Measurements from ENCODE around the gene BRF1. TPM values are rescaled to one million over a fixed set of nuclear protein-coding genes. Genes with fewer than 3 reads are reported as not detected.

Gene BRF1
- total RNA-seq, 1 donor from 2014 or later, result 51.1 TPM

DNA sequence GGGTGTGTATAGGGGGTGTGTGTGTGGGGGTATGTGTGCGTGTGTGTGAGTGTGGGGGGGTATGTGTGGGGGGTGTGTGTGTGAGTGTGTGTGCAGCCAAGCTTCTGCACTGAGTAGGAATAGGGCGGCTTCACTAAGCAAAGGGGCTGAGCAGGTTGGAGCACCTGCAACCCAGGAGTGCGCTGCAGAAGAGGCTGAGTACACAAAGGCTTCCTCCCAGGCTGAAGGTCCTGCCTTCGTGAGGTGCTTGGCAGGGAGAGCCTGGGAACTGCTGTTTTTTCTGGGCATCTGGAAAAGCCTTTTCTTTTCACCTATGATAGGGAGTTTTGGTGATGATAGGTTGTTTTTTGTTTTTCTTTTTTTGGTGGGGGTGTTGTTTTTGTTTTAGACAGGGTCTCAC, 113.7 kb downstream of the BRF1 start:
- no peaks in the 10 kb centered on the region for H3K36me3 Mint-ChIP-seq (ENCODE audit: low read depth)
- no peak overlapping the region for H3K27ac Mint-ChIP-seq (ENCODE audit: unreplicated experiment)
- no peak for DNase-seq (ENCODE audit: low read depth, low spot score)
- TF ChIP-seq, protein P1, sequence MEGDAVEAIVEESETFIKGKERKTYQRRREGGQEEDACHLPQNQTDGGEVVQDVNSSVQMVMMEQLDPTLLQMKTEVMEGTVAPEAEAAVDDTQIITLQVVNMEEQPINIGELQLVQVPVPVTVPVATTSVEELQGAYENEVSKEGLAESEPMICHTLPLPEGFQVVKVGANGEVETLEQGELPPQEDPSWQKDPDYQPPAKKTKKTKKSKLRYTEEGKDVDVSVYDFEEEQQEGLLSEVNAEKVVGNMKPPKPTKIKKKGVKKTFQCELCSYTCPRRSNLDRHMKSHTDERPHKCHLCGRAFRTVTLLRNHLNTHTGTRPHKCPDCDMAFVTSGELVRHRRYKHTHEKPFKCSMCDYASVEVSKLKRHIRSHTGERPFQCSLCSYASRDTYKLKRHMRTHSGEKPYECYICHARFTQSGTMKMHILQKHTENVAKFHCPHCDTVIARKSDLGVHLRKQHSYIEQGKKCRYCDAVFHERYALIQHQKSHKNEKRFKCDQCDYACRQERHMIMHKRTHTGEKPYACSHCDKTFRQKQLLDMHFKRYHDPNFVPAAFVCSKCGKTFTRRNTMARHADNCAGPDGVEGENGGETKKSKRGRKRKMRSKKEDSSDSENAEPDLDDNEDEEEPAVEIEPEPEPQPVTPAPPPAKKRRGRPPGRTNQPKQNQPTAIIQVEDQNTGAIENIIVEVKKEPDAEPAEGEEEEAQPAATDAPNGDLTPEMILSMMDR (conservative IDR thresholded peaks at IDR 0.05), result no peak
- H3K4me1 Mint-ChIP-seq, result no peaks in the 10 kb centered on the region
- no peak overlapping the region for H3K4me3 Mint-ChIP-seq
- H3K27me3 Mint-ChIP-seq (ENCODE audit: low read depth), result peaks cover 17% of the 10 kb centered on the region
- peaks cover 2% of the 10 kb centered on the region for H3K9me3 Mint-ChIP-seq

DNA sequence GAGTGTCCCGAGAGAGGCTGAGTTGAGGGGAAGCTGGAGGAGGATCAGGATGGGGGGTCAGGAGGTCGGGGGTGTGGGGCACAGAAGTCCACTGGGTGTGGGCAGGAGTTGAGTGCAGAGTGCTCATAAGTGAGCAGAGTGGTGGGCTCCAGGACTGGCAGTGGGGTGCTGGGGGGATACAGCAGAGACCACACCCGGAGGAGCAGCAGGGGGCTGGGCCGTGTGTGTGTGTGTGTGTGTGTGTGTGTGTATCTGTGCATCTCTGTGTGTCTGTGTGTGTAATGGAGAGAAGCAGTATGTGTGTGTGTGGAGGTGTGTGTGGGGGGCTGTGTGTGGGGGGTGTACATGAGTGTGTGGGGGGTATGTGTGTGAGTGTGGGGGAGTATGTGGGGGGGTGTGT, 114.8 kb downstream of the BRF1 start:
- TF ChIP-seq, protein P1 (conservative IDR thresholded peaks at IDR 0.05), result no peak
- no peaks in the 10 kb centered on the region for H3K4me1 Mint-ChIP-seq
- H3K4me3 Mint-ChIP-seq, result no peak overlapping the region

GRCh38 chr14:105185001-105185400, 115.8 kb downstream of the BRF1 start:
- H3K27ac Mint-ChIP-seq (ENCODE audit: unreplicated experiment), result no peak overlapping the region
- DNase-seq (ENCODE audit: low read depth, low spot score), result no peak
- H3K4me1 Mint-ChIP-seq, result no peaks in the 10 kb centered on the region
- no peaks in the 10 kb centered on the region for H3K36me3 Mint-ChIP-seq (ENCODE audit: low read depth)
- peaks cover 2% of the 10 kb centered on the region for H3K9me3 Mint-ChIP-seq
- no peak overlapping the region for H3K4me3 Mint-ChIP-seq
- peaks cover 18% of the 10 kb centered on the region for H3K27me3 Mint-ChIP-seq (ENCODE audit: low read depth)
- TF ChIP-seq, protein P1 (conservative IDR thresholded peaks at IDR 0.05), result no peak

More for the DNA sequence above, 114.8 kb downstream of the BRF1 start:
- no peak overlapping the region for H3K27ac Mint-ChIP-seq (ENCODE audit: unreplicated experiment)
- H3K36me3 Mint-ChIP-seq (ENCODE audit: low read depth), result no peaks in the 10 kb centered on the region
- peaks cover 2% of the 10 kb centered on the region for H3K9me3 Mint-ChIP-seq
- H3K27me3 Mint-ChIP-seq (ENCODE audit: low read depth), result peaks cover 18% of the 10 kb centered on the region
- DNase-seq (ENCODE audit: low read depth, low spot score), result no peak

GRCh38 chr14:105184461-105184860, 116.3 kb downstream of the BRF1 start:
- Mint-ChIP-seq H3K4me1 (no peaks in the 10 kb centered on the region), H3K36me3 (ENCODE audit: low read depth) (no peaks in the 10 kb centered on the region), H3K4me3 (peak overlapping the region; percentile 34), H3K27me3 (ENCODE audit: low read depth) (peaks cover 13% of the 10 kb centered on the region), H3K27ac (ENCODE audit: unreplicated experiment) (no peak overlapping the region), H3K9me3 (peaks cover 2% of the 10 kb centered on the region)
- no peak for DNase-seq (ENCODE audit: low read depth, low spot score)
- TF ChIP-seq, protein P1 (conservative IDR thresholded peaks at IDR 0.05), result no peak

DNA sequence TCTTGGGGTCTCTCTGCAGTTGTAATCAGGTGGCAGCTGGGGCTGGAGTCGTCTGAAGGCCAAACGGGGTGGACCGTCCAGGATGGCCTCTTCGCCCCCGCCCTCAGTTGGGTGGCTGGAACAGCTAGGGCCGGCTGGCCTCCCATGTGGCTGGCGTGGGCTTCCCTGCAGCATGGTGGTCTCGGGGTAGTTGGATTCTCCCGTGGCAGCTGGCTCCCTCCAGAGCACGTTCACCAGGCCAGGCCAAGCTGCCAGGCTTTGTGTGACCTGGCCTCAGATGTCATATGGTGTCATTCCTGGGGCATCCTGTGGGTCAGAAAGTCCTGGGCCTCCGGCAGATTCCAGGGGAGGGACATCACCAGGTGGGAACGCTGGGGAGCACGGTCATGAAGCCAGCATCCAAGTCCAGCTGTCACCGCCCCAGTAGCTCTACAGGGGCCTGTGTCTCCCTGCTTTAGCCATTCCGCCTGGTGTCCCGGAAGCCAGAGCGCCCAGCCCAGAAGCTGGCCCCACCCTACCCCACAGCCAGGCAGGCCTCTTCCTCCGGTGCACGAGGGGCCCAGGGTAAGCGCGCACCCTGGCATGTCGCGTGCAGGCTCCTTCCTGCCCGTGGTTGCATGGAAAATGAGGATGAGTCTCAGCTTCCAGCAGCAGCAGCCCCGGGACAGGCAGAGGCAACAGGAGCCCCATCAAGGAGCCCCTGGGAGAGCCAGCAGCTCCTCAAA, 118.3 kb downstream of the BRF1 start:
- Mint-ChIP-seq H3K36me3 (ENCODE audit: low read depth) (no peaks in the 10 kb centered on the region), H3K9me3 (no peaks in the 10 kb centered on the region), H3K4me1 (no peaks in the 10 kb centered on the region), H3K27me3 (ENCODE audit: low read depth) (peaks cover 13% of the 10 kb centered on the region), H3K4me3 (peak overlapping the region; percentile 86), H3K27ac (ENCODE audit: unreplicated experiment) (no peak overlapping the region)
- DNase-seq (ENCODE audit: low read depth, low spot score), result no peak
- TF ChIP-seq, protein P1 (conservative IDR thresholded peaks at IDR 0.05), result no peak
